ENCODE results near the gene PCBP3. TPM values are rescaled to one million over a fixed set of nuclear protein-coding genes. Genes with fewer than 3 reads are reported as not detected.
A peak's percentile ranks its signal among the peaks of the same experiment; 100 is the strongest.
"Not testable (repeated sequence)": the region's sequence is repeated elsewhere in the genome, so short reads cannot be mapped to it uniquely, and the experiment has no call there.

The PCBP3 gene
- total RNA-seq, 1 donor from 2014 or later = 4.9 TPM

GRCh38 chr21:45952527-45952926 lies 309.0 kb downstream of the PCBP3 start:
- DNase-seq (ENCODE audit: low spot score); intact Hi-C loops (cut with DNase I): not testable (repeated sequence)

GRCh38 chr21:45952974-45953373 lies 309.4 kb downstream of the PCBP3 start:
- intact Hi-C loops (cut with DNase I) = no loop called here
- DNase-seq (ENCODE audit: low spot score) = no peak

GRCh38 chr21:45954261-45954660 lies 310.7 kb downstream of the PCBP3 start:
- intact Hi-C loops (cut with DNase I) = no loop called here
- DNase-seq (ENCODE audit: low spot score) = no peak

GRCh38 chr21:45954921-45955320 lies 311.4 kb downstream of the PCBP3 start:
- no peak for DNase-seq (ENCODE audit: low spot score)

GRCh38 chr21:45957551-45957950 lies 314.0 kb downstream of the PCBP3 start:
- intact Hi-C loops (cut with DNase I) = no loop called here
- DNase-seq (ENCODE audit: low spot score) = no peak

More at GRCh38 chr21:45954921-45955320, 311.4 kb downstream of the PCBP3 start:
- intact Hi-C loops (cut with DNase I) = no loop called here

GRCh38 chr21:45957981-45958600 lies 314.6 kb downstream of the PCBP3 start:
- intact Hi-C loops (cut with DNase I) = no loop called here
- DNase-seq (ENCODE audit: low spot score) = no peak

GRCh38 chr21:45959182-45959581 lies 315.7 kb downstream of the PCBP3 start:
- intact Hi-C loops (cut with DNase I) = no loop called here
- DNase-seq (ENCODE audit: low spot score) = no peak

- intact Hi-C loops (cut with DNase I) = no loop called here
- no peak for DNase-seq (ENCODE audit: low spot score)
Observed at GRCh38 chr21:45959779-45960390, 316.4 kb downstream of the PCBP3 start.

- intact Hi-C loops (cut with DNase I); DNase-seq (ENCODE audit: low spot score): not testable (repeated sequence)
Observed at GRCh38 chr21:45961408-45961807, 317.9 kb downstream of the PCBP3 start.

- intact Hi-C loops (cut with DNase I) = no loop called here
- DNase-seq (ENCODE audit: low spot score) = no peak
Observed at GRCh38 chr21:45962531-45963231, 319.2 kb downstream of the PCBP3 start.

GRCh38 chr21:45963232-45963570 lies 319.7 kb downstream of the PCBP3 start:
- intact Hi-C loops (cut with DNase I) = no loop called here
- DNase-seq (ENCODE audit: low spot score) = no peak

GRCh38 chr21:45964649-45965048 lies 321.1 kb downstream of the PCBP3 start:
- no peak for DNase-seq (ENCODE audit: low spot score)

GRCh38 chr21:45965084-45965809 lies 321.7 kb downstream of the PCBP3 start:
- DNase-seq (ENCODE audit: low spot score) = no peak
- intact Hi-C loops (cut with DNase I) = no loop called here

More at GRCh38 chr21:45964649-45965048, 321.1 kb downstream of the PCBP3 start:
- intact Hi-C loops (cut with DNase I) = no loop called here

GRCh38 chr21:45966791-45967394 lies 323.4 kb downstream of the PCBP3 start:
- DNase-seq (ENCODE audit: low spot score) = no peak

GRCh38 chr21:45969921-45970673 lies 326.6 kb downstream of the PCBP3 start:
- intact Hi-C loops (cut with DNase I) = loop anchor here (5.0 to 10.0 kb wide), 5 partner anchors 67 to 355 kb away; partner anchors contain the start of genes C21orf58, LSS, MCM3AP and PCNT
- no peak for DNase-seq (ENCODE audit: low spot score)

More at GRCh38 chr21:45966791-45967394, 323.4 kb downstream of the PCBP3 start:
- intact Hi-C loops (cut with DNase I) = no loop called here

- no peak for DNase-seq (ENCODE audit: low spot score)
- intact Hi-C loops (cut with DNase I) = loop anchor here (5.0 to 10.0 kb wide), 5 partner anchors 66 to 354 kb away; partner anchors contain the start of genes C21orf58, LSS, MCM3AP and PCNT
Observed at GRCh38 chr21:45970674-45971615, 327.4 kb downstream of the PCBP3 start.

- DNase-seq (ENCODE audit: low spot score) = peak; percentile 74
- intact Hi-C loops (cut with DNase I) = loop anchor here (5.0 to 10.0 kb wide), 5 partner anchors 66 to 353 kb away; partner anchors contain the start of genes C21orf58, LSS, MCM3AP and PCNT
Observed at GRCh38 chr21:45971616-45972352, 328.3 kb downstream of the PCBP3 start.

Measured in cardiac septum (tissue), 1 donor.